IPS DF 4.7 (cell line): ENCODE data around the gene LIMS1.
"Not testable (repeated sequence)": the region's sequence is repeated elsewhere in the genome, so short reads cannot be mapped to it uniquely, and the experiment has no call there.

Source experiments
- DNase-seq: peaks from one replicate; pipeline ENCODE4 v3.0.0-alpha.2; 2013; ENCODE audit warnings: low spot score; ENCODE audit errors: extremely low read depth

LIMS1 gene

DNA sequence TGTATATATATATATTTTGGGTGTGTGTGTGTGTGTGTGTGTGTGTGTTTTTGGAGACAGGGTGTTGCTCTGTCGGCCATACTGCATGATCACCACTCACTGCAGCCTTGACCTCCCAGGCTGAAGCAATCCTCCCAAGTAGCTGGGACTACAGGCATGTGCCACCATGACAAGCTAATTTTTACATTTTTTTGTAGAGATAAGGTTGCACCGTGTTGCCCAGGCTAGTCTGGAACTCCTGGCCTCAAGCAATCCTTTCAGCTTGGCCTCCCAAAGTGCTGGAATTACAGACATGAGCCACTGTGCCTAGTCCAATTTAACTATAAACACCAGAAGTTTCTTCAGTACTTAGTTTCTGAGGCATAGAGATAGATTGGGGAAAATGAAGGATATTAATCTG is 18.3 kb downstream of the LIMS1 start:
- DNase-seq, result no peak

DNA sequence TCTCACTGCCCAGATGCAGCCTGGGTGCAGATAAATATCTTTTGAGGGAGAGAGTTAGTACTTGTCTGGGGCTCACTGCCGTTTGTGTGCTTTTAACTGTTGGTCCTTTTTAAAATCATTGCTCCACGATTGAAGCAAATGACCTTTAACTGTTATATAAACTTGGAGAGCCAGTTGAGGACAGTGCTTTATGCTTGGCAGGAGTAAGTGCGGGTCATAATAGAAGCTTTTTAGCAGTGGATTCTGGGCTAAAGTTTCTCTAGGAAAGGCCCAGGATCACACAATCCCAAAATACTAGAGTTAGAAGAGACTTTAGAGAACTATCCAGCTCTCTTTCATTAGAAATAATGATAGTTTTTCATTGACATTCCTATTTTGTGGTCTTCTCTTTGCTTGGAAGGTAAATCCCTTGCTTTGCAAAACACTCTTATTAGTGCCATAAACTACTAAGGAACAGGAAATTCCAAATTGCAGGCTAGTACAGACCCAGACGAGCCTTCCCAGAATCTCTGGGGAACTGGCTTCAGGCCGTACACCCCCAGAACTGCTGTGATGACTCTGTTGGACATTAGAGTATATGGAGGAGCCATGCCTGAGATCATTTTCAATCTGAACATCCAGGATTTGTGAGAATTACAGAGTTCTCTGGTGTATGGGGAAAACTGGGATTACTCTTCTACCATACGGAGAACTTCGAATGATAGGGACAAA is 19.1 kb downstream of the LIMS1 start:
- DNase-seq, result no peak

DNA sequence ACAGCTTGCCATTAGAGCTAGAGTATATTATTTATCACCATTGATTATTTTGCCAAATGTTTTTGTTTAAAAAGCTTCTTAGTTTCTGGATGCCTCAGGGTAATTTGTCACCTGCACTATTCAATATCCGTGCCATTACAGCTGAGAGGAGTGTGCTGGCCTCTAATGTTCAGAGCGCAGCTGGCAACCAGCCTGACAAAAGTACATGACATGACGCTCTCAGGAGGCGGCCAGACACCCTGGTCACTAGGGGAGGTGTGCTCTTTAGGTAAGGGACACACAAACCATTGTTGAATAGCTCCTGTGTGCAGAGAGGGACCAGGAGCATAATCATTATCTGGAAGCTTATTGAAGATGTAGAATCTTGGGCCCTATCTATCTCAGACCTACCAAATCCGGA is 20.3 kb downstream of the LIMS1 start:
- no peak for DNase-seq

- no peak for DNase-seq
Observed at GRCh38 chr2:108555572-108555971, 21.3 kb downstream of the LIMS1 start.

- DNase-seq, result not testable (repeated sequence)
Observed at GRCh38 chr2:108556581-108556980, 22.3 kb downstream of the LIMS1 start.

DNA sequence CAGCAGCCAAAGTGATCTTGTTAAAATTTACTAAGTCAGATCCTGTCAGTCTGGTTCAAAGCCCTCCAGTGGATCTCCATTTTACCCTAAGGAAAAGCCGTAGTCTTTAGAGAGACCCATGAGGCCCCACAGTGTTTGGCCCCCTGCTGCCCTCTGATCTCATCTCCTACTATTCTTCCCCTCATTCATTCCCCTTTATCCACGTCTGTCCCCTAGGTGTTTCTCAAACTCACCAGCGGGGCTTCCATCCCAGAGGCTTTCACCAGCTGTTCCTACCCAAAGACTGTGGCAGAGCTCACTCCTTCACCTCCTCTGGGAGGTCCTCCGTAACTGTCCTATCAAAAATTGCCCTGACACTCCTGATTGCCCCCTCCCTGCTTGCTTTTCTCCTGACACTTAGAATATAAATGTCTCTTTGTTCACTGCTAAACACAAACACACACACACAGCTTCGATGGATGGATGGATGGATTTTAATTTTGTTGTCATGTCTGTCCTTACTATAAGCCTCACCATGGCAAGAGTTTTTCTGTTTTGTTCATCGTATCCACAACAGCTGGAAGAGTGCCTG is 26.1 kb downstream of the LIMS1 start:
- DNase-seq, result no peak

GRCh38 chr2:108560895-108561530 is 26.7 kb downstream of the LIMS1 start:
- DNase-seq, result no peak

DNA sequence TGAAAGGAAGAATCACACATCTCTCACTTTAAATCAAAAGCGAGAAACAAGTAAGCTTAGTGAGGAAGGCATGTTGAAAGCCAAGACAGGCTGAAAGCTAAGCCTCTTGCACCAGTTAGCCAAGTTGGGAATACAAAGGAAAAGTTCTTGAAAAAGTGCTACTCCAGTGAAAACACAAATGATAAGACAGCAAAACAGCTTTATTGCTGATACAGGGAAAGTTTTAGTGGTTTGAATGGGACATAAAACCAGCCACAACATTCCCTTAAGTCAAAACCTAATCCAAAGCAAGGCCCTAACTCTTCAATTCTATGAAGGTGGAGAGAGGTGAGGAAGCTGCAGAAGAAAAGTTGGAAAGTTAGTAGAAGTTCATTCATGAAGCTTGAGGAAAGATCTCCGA is 28.0 kb downstream of the LIMS1 start:
- no peak for DNase-seq

GRCh38 chr2:108564510-108564909 is 30.2 kb downstream of the LIMS1 start:
- no peak for DNase-seq

GRCh38 chr2:108565778-108566375 is 31.6 kb downstream of the LIMS1 start:
- no peak for DNase-seq

DNA sequence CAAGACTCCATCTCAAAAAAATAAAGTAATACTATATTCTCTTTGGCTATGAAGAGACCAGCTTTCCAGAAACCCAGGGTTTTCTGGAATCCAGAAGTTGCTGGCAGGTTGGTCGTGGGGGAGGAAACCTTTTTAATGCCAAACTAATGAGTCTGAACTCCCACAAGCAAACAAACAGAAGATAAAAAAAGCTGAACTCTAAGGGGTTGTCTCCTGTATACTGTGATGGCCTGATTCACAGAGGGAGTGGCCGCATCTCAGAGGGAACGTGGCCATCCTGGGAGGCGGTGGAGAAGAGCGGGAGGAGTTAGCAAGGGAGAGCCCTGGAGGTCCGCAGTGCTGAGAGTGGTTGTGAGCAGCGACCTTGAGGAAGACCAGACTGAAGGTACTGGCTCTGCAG is 36.1 kb downstream of the LIMS1 start:
- no peak for DNase-seq

DNA sequence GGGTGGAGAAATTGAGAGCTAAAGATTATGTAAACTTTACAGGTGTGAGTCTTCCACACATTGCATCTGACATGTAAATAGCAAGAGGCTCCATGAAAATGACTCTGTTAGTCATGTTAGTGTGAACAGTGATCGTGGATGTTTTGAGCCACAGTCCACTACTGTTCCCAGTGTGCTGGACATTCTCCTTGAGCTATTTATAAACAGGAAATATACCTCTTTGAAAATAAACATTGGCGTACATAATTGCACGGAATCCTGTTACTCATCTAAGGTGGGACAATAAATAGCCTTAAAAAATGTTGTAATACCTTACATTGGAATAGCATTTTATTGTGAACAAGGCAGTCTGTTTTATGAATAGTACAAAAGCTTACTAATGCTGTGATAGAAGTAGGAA is 37.0 kb downstream of the LIMS1 start:
- DNase-seq, result no peak

- no peak for DNase-seq
Observed at GRCh38 chr2:108573061-108573460, 38.8 kb downstream of the LIMS1 start.

DNA sequence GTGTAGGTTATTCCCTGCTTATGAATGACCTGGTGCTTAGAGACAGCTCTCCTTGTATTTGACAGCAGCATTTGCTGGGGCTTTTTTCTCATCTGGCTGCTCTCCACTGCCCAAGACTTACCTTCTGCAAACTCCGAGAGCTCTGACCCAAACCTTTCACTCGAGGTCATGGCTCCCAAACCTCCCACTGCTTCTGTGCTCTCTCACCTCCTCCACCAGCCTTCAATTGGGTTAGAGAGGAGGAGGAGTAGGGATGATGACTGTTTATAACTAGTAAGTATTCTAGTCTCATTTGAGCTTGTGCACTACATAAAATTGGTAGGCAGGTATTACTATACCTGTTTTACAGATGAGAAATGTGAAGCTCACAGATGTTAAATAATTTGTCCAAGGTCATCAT is 40.1 kb downstream of the LIMS1 start:
- no peak for DNase-seq

- DNase-seq, result no peak
Observed at GRCh38 chr2:108575132-108575966, 41.1 kb downstream of the LIMS1 start.

GRCh38 chr2:108577099-108577498 is 42.8 kb downstream of the LIMS1 start:
- no peak for DNase-seq

DNA sequence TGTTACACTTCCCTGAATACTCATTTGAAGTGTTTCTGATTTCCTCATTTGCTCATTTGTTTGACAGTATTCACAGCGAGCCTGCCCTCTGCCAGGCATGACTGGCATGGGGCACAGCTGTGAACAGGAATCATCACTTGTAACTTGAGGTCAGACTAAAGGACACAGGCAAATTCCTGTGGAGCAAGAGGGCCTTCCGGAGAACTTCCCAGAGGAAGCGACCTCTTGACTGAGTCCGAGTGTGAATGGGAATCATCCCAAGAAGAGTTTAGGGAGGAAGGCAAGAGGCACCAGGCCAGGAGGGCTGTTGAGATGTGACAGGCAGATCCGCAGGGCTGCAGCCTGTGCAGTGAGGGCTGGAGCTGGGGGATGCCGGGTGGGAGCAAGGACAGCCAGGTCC is 45.4 kb downstream of the LIMS1 start:
- DNase-seq, result no peak

DNA sequence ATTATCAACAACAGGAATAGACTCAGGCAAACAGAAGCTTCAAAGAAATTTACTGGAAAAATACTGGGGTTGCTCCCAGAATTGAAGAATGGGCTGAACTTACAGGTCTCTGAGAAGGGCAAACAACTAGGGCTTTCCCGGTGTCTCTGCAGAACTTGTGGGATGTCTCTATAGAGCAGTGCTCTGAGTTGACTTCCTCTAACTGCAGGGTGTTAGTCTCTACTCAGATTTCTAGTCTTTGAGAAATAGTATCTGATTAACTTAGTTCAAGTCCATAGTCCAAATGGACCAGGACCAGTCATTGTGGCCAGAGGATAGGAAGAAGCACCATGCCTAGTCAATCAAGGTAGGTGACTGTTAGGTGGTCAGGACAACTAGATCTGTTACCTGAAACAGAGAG is 45.8 kb downstream of the LIMS1 start:
- no peak for DNase-seq

GRCh38 chr2:108583903-108584520 is 49.7 kb downstream of the LIMS1 start:
- no peak for DNase-seq

GRCh38 chr2:108585436-108585835 is 51.2 kb downstream of the LIMS1 start:
- DNase-seq, result no peak

DNA sequence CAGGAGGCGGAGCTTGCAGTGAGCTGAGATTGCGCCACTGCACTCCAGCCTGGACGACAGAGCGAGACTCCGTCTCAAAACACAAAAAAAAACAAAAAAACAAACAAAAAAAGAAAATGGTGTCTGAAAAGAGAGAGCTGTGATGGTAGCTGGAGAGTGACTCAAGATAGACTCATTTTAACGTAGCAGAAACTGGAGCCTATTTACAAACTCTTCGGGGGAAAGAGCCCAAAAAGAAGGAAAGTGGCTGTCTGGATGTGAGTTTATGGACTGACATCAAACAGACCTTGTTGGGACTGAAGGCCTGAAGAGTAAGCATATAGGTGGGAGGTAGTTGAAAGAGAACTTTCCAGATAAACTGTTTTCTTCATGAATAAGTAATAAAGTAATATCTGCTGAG is 51.8 kb downstream of the LIMS1 start:
- DNase-seq, result no peak
